Panc1 (cell line): ENCODE measurements around the gene GLI3. TPM values are rescaled to one million over a fixed set of nuclear protein-coding genes. Genes with fewer than 3 reads are reported as not detected.

Experiments used
- ATAC-seq: fragments of 200-7000 bp; cut with Tn5 transposase; 2 replicates; pipeline ENCODE4 v1.9.1; 2020; ENCODE audit warnings: mild to moderate bottlenecking, moderate library complexity
- BruUV-seq: library from RNA; stranded (reverse); fragments of 400-500 nt; replicated peaks from 2 replicates; lab custom pipeline; 2021; lab: Mats Ljungman, UMichigan
- CTCF ChIA-PET: fragments of 300-600 bp; sonication (Branson Sonifier 250); formaldehyde crosslinking; loops from one replicate; lab custom pipeline; 2022; ENCODE audit warnings: antibody characterized with exemption; lab: Charles Lee
- POLR2A ChIA-PET: fragments of 300-600 bp; sonication (Branson Sonifier 250); formaldehyde crosslinking; loops from one replicate; lab custom pipeline; 2022; ENCODE audit warnings: antibody characterized with exemption; lab: Charles Lee
- DNase-seq: peaks from one replicate; pipeline ENCODE4 v3.0.0-alpha.2; 2010; ENCODE audit warnings: low read depth, low spot score
- H3K27ac ChIP-seq: 2 replicates; pipeline ENCODE4 v1.5.1; 2011; ENCODE audit warnings: mild to moderate bottlenecking, low read length, inconsistent platforms
- H3K27me3 ChIP-seq: fragments of 200-500 bp; sonication (Bioruptor generic); 2 replicates; pipeline ENCODE4 v1.6.0; 2014; ENCODE audit warnings: low read length, inconsistent platforms; ENCODE audit not compliant: control insufficient read depth, insufficient read depth
- H3K36me3 ChIP-seq: fragments of 200-500 bp; sonication (Bioruptor generic); 2 replicates; pipeline ENCODE4 v1.5.1; 2014; ENCODE audit warnings: inconsistent platforms, mild to moderate bottlenecking, low read length, moderate library complexity; ENCODE audit not compliant: control insufficient read depth, insufficient read depth
- H3K4me1 ChIP-seq: 2 replicates; pipeline ENCODE4 v1.5.1; 2011; ENCODE audit warnings: inconsistent platforms, mild to moderate bottlenecking, low read length, moderate library complexity; ENCODE audit not compliant: control insufficient read depth, insufficient read depth
- H3K4me3 ChIP-seq, 2 experiments: 2 replicates each; pipeline ENCODE4 v1.5.1; 2011 to 2012; ENCODE audit warnings: low read depth in 2 of 2, low read length in 2 of 2, mild to moderate bottlenecking in 2 of 2, inconsistent platforms in 1 of 2, moderate library complexity in 1 of 2
- H3K9me3 ChIP-seq: fragments of 200-500 bp; sonication (Bioruptor generic); 2 replicates; pipeline ENCODE4 v1.5.1; 2014; ENCODE audit warnings: low read depth, mild to moderate bottlenecking, inconsistent platforms, low read length, moderate library complexity; ENCODE audit not compliant: control insufficient read depth, insufficient read depth
- POLR2AphosphoS5 ChIP-seq: IDR thresholded peaks from 2 replicates; pipeline ENCODE4 v1.6.1; 2012; ENCODE audit warnings: mild to moderate bottlenecking, low read depth, low read length, moderate library complexity
- SIN3A ChIP-seq: IDR thresholded peaks from 2 replicates; pipeline ENCODE4 v1.6.1; 2012; ENCODE audit warnings: low read depth, mild to moderate bottlenecking, low read length, moderate library complexity, borderline replicate concordance; ENCODE audit not compliant: insufficient read depth
- TCF7L2 ChIP-seq: IDR thresholded peaks from 2 replicates; pipeline ENCODE4 v1.6.1; 2011; ENCODE audit warnings: mild to moderate bottlenecking, low read depth, low read length, inconsistent platforms
- in situ Hi-C: cut with HindIII; loops from 2 replicates; pipeline ENCODE4 v1.10.0; 2016; ENCODE audit warnings: low sequenced_read_pairs, low pct_unique_long_range_greater_than_20kb
- intact Hi-C: fragments of 100-400 bp; cut with micrococcal nuclease; formaldehyde crosslinking; loops from one replicate; pipeline ENCODE4 v1.10.0; 2022; ENCODE audit not compliant: unreplicated experiment
- total RNA-seq: library from RNA; stranded (reverse); gene quantifications from one replicate; pipeline ENCODE4 v1.2.1, GENCODE V29; 2021; ENCODE audit not compliant: unreplicated experiment
- TF ChIP-seq, protein P1 (sequence below), 2 experiments: IDR thresholded peaks; 2 replicates each; pipeline ENCODE4 v1.6.1; 2011 to 2012; ENCODE audit warnings: low read depth in 2 of 2, control low read depth in 1 of 2, low read length in 1 of 2, mild to moderate bottlenecking in 1 of 2, moderate library complexity in 1 of 2; ENCODE audit not compliant: insufficient read depth in 1 of 2
- TF ChIP-seq, protein P2 (sequence below): fragments of 450-650 bp; IDR thresholded peaks from 2 replicates; pipeline ENCODE4 v1.5.1; 2017; ENCODE audit warnings: mild to moderate bottlenecking

Gene GLI3
- total RNA-seq, 1 experiment from 2014 or later: 3.7 TPM

- in situ Hi-C loops: no loop called here
- BruUV-seq: no TSS peak
- intact Hi-C loops: no loop called here
- H3K9me3 ChIP-seq: no peaks in the 10 kb centered on the region
- TF ChIP-seq TCF7L2 (no peak), SIN3A (no peak), POLR2AphosphoS5 (no peak)
- TF ChIP-seq, protein P1, sequence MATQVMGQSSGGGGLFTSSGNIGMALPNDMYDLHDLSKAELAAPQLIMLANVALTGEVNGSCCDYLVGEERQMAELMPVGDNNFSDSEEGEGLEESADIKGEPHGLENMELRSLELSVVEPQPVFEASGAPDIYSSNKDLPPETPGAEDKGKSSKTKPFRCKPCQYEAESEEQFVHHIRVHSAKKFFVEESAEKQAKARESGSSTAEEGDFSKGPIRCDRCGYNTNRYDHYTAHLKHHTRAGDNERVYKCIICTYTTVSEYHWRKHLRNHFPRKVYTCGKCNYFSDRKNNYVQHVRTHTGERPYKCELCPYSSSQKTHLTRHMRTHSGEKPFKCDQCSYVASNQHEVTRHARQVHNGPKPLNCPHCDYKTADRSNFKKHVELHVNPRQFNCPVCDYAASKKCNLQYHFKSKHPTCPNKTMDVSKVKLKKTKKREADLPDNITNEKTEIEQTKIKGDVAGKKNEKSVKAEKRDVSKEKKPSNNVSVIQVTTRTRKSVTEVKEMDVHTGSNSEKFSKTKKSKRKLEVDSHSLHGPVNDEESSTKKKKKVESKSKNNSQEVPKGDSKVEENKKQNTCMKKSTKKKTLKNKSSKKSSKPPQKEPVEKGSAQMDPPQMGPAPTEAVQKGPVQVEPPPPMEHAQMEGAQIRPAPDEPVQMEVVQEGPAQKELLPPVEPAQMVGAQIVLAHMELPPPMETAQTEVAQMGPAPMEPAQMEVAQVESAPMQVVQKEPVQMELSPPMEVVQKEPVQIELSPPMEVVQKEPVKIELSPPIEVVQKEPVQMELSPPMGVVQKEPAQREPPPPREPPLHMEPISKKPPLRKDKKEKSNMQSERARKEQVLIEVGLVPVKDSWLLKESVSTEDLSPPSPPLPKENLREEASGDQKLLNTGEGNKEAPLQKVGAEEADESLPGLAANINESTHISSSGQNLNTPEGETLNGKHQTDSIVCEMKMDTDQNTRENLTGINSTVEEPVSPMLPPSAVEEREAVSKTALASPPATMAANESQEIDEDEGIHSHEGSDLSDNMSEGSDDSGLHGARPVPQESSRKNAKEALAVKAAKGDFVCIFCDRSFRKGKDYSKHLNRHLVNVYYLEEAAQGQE (IDR thresholded peaks at IDR 0.05; ENCODE audit: insufficient read depth in 1 of 2, low read depth in 2 of 2, low read length in 1 of 2): no peak
- TF ChIP-seq, protein P2, sequence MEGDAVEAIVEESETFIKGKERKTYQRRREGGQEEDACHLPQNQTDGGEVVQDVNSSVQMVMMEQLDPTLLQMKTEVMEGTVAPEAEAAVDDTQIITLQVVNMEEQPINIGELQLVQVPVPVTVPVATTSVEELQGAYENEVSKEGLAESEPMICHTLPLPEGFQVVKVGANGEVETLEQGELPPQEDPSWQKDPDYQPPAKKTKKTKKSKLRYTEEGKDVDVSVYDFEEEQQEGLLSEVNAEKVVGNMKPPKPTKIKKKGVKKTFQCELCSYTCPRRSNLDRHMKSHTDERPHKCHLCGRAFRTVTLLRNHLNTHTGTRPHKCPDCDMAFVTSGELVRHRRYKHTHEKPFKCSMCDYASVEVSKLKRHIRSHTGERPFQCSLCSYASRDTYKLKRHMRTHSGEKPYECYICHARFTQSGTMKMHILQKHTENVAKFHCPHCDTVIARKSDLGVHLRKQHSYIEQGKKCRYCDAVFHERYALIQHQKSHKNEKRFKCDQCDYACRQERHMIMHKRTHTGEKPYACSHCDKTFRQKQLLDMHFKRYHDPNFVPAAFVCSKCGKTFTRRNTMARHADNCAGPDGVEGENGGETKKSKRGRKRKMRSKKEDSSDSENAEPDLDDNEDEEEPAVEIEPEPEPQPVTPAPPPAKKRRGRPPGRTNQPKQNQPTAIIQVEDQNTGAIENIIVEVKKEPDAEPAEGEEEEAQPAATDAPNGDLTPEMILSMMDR: no peak
- ATAC-seq (no peak), DNase-seq (no peak)
- no peak overlapping the region for H3K27ac ChIP-seq
- no peaks in the 10 kb centered on the region for H3K27me3 ChIP-seq
- POLR2A ChIA-PET: no interaction called here
- CTCF ChIA-PET: no interaction called here
- no peak overlapping the region for H3K4me3 ChIP-seq
- no peaks in the 10 kb centered on the region for H3K4me1 ChIP-seq
- H3K36me3 ChIP-seq: no peaks in the 10 kb centered on the region
These were observed 34.4 kb downstream of the GLI3 start for GRCh38 chr7:42202601-42203000.

DNA sequence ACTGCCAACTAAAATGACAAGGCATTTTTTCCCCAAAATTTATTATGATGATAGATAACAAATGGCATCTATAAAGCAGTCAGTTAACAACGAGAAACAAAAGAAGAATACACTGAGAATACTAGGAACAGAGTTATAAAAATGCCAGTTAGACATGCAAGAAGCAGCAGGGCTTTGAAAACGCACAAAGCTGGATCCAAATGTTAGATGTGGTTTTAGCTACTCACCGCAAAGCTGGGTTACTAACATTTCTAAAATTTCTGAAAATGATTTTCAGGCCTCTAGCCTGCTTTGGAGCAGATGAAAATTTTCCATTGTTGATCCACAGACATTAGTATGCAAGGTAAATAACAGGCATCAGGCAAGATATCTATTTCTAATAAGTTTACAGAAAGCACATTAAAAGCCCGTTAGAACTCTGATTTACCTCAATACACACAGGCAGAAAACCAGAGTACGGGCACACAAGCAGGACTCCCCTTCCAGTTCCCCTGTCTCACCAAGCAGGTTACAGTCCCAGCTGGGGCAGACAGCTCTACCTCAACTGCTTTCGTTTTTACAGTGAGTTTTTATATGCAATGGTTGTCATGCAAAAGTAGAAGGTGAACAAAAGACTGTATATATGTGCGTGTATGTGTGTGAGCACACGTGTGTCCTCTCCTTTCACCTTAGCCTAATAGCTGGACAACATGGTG is 37.9 kb downstream of the GLI3 start:
- Histone ChIP-seq H3K9me3 (no peaks in the 10 kb centered on the region), H3K36me3 (no peaks in the 10 kb centered on the region), H3K4me3 (no peak overlapping the region), H3K27ac (no peak overlapping the region), H3K27me3 (no peaks in the 10 kb centered on the region), H3K4me1 (no peaks in the 10 kb centered on the region)
- no peak for TF ChIP-seq SIN3A
- TF ChIP-seq TCF7L2: no peak
- TF ChIP-seq, protein P1 (IDR thresholded peaks at IDR 0.05; ENCODE audit: insufficient read depth in 1 of 2, low read depth in 2 of 2, low read length in 1 of 2): no peak
- TF ChIP-seq, protein P2: no peak
- TF ChIP-seq POLR2AphosphoS5: no peak
- ATAC-seq (no peak), DNase-seq (no peak)
- POLR2A ChIA-PET: no interaction called here
- intact Hi-C loops (no loop called here), in situ Hi-C loops (no loop called here)
- CTCF ChIA-PET: no interaction called here
- no TSS peak for BruUV-seq
